Activated B cell treated with CpG ODN at 0.5 μM for 24 hours (primary cell): ENCODE results near the gene CLIP1. TPM values are rescaled to one million over a fixed set of nuclear protein-coding genes. Genes with fewer than 3 reads are reported as not detected.
A peak's percentile ranks its signal among the peaks of the same experiment; 100 is the strongest.
"Not testable (repeated sequence)": the region's sequence is repeated elsewhere in the genome, so short reads cannot be mapped to it uniquely, and the experiment has no call there.

ENCODE experiments used
- ATAC-seq: fragments of 200-7000 bp; cut with Tn5 transposase; one replicate; pipeline ENCODE4 v1.10.0; 2021; ENCODE audit warnings: low read depth, mild to moderate bottlenecking, moderate library complexity
- CTCF ChIA-PET: fragments of 350-600 bp; sonication (Branson Sonifier 250); formaldehyde crosslinking; loops from one replicate; lab custom pipeline; 2021; ENCODE audit warnings: antibody characterized with exemption; lab: Charles Lee
- POLR2A ChIA-PET: fragments of 350-600 bp; sonication (Branson Sonifier 250); formaldehyde crosslinking; loops from one replicate; lab custom pipeline; 2021; ENCODE audit warnings: antibody characterized with exemption; lab: Charles Lee
- DNase-seq: peaks from one replicate; pipeline ENCODE4 v3.0.0; 2022
- H3K27ac Mint-ChIP-seq: one replicate; pipeline ENCODE4 v1.8.0; 2020; ENCODE audit warnings: mixed read lengths
- H3K27me3 Mint-ChIP-seq: one replicate; pipeline ENCODE4 v1.8.0; 2021; ENCODE audit warnings: mixed read lengths
- H3K36me3 Mint-ChIP-seq: one replicate; pipeline ENCODE4 v1.8.0; 2021; ENCODE audit warnings: low read depth, mixed read lengths
- H3K4me1 Mint-ChIP-seq: one replicate; pipeline ENCODE4 v1.8.0; 2021; ENCODE audit warnings: mixed read lengths
- H3K4me3 Mint-ChIP-seq: one replicate; pipeline ENCODE4 v1.8.0; 2020; ENCODE audit warnings: mild to moderate bottlenecking, mixed read lengths
- H3K9me3 Mint-ChIP-seq: one replicate; pipeline ENCODE4 v1.8.0; 2020; ENCODE audit warnings: mixed read lengths
- intact Hi-C: fragments of 100-400 bp; cut with micrococcal nuclease; formaldehyde crosslinking; loops from one replicate; pipeline ENCODE4 v1.15.1; 2024
- total RNA-seq: library from RNA; stranded (reverse); gene quantifications from 2 replicates; pipeline ENCODE4 v1.2.3, GENCODE V29; 2022
- TF ChIP-seq, protein P1 (sequence below): fragments of 200-600 bp; IDR thresholded peaks from one replicate; pipeline ENCODE4 v1.8.0; 2022; ENCODE audit warnings: antibody characterized with exemption, mild to moderate bottlenecking

CLIP1 gene
- total RNA-seq, 1 donor from 2014 or later = 63.2 TPM

DNA sequence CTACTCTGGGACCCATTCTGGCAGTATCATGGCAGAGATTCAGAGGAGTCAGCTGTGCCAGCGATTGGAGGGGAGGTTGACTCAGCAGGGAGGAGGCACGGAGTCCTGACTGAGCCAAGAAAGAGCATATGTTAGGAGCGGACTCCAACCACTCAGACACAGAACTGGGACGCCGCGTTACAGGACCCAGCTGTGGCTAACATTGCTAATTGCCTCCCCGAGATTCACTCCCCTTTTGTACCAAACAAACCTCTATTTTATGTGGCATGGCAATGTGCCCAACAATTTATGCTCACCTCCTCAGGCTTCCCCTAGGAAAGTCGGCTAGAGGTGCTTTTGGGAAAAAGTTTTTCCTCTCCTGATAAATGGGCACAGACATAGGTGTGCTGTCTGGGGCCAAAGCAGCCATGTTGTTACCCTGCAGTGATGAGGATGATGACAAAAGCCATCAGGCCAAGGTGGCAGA, 15.2 kb upstream of the CLIP1 start:
- intact Hi-C loops = no loop called here
- H3K27me3 Mint-ChIP-seq = no peaks in the 10 kb centered on the region
- H3K9me3 Mint-ChIP-seq = no peaks in the 10 kb centered on the region
- DNase-seq = no peak
- no peak for ATAC-seq
- no peaks in the 10 kb centered on the region for H3K36me3 Mint-ChIP-seq
- POLR2A ChIA-PET = no interaction called here
- no peak overlapping the region for H3K27ac Mint-ChIP-seq
- no peak overlapping the region for H3K4me3 Mint-ChIP-seq
- H3K4me1 Mint-ChIP-seq = no peaks in the 10 kb centered on the region
- CTCF ChIA-PET = no interaction called here
- TF ChIP-seq, protein P1, sequence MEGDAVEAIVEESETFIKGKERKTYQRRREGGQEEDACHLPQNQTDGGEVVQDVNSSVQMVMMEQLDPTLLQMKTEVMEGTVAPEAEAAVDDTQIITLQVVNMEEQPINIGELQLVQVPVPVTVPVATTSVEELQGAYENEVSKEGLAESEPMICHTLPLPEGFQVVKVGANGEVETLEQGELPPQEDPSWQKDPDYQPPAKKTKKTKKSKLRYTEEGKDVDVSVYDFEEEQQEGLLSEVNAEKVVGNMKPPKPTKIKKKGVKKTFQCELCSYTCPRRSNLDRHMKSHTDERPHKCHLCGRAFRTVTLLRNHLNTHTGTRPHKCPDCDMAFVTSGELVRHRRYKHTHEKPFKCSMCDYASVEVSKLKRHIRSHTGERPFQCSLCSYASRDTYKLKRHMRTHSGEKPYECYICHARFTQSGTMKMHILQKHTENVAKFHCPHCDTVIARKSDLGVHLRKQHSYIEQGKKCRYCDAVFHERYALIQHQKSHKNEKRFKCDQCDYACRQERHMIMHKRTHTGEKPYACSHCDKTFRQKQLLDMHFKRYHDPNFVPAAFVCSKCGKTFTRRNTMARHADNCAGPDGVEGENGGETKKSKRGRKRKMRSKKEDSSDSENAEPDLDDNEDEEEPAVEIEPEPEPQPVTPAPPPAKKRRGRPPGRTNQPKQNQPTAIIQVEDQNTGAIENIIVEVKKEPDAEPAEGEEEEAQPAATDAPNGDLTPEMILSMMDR = no peak

DNA sequence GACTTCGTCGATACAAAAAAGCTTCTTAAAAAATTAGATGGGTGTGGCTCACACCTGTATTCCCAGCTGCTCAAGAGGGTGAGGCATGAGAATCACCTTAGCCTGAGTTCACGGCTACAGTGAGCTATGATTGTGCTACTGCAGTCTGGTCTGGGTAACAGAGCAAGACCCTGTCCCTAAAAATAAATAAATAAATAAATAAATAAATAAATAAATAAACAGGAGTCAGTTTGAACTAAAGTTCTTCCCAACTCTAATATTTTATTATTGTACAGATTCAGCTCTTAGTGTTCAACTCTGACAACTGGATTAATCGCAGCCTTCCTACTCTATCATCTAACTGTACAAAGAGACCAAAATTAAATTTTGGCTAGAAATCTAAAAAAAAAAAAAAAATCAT, 12.7 kb upstream of the CLIP1 start:
- POLR2A ChIA-PET = no interaction called here
- Mint-ChIP-seq H3K27ac (no peak overlapping the region), H3K9me3 (no peaks in the 10 kb centered on the region), H3K27me3 (no peaks in the 10 kb centered on the region), H3K4me3 (no peak overlapping the region), H3K36me3 (no peaks in the 10 kb centered on the region), H3K4me1 (no peaks in the 10 kb centered on the region)
- intact Hi-C loops = no loop called here
- ATAC-seq (no peak), DNase-seq (no peak)
- CTCF ChIA-PET = no interaction called here
- TF ChIP-seq, protein P1 = no peak

DNA sequence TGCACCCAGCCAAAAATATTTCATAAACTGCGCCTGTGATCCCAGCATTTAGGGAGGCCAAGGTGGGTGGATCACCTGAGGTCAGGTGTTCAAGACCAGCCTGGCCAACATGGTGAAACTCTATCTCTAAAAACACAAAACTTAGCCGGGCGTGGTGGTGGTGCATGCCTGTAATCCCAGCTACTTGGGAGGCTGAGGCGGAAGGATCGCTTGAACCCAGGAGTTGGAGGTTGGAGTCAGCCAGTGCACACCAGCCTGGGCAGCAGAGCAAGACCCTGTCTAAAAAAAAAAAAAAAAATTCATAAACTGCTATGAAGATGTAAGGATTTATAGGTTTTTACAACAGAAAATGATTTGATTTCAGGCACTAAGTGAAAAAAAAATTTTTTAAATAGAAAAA, 6.6 kb upstream of the CLIP1 start:
- CTCF ChIA-PET, intact Hi-C loops, H3K27ac Mint-ChIP-seq: not testable (repeated sequence)

DNA sequence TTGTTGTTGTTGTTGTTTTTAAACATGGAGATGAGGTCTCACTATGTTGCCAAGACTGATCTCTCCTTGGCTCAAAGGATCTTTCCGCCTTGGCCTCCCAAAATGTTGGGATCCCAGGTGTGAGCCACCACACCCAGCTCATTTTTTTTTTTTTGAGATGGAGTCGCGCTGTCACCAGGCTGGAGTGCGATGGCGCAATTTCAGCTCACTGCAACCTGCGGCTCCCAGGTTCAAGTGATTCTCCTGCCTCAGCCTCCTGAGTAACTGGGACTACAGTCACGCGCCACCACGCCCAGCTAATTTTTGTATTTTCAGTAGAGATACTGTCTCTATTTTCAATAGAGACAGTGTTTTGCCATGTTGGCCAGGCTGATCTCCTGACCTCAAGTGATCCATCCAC, 4.9 kb upstream of the CLIP1 start:
- no peak for ATAC-seq
- no peaks in the 10 kb centered on the region for H3K9me3 Mint-ChIP-seq
- no peaks in the 10 kb centered on the region for H3K27me3 Mint-ChIP-seq
- DNase-seq = no peak
- no peak overlapping the region for H3K4me3 Mint-ChIP-seq
- POLR2A ChIA-PET = interaction anchor here (0.6 kb wide), 1 partner anchor 16 kb away, joined by 6 read pairs; no protein-coding TSS in a partner anchor
- CTCF ChIA-PET = interaction anchor here (0.6 kb wide), 2 partner anchors 28 to 73 kb away, joined by 3 to 4 read pairs; no protein-coding TSS in a partner anchor
- no peaks in the 10 kb centered on the region for H3K36me3 Mint-ChIP-seq
- no peak overlapping the region for H3K27ac Mint-ChIP-seq
- TF ChIP-seq, protein P1 = no peak
- H3K4me1 Mint-ChIP-seq = peaks cover 24% of the 10 kb centered on the region
- intact Hi-C loops = no loop called here

More for the DNA sequence above, 6.6 kb upstream of the CLIP1 start:
- not testable (repeated sequence) for H3K27me3 Mint-ChIP-seq, H3K4me3 Mint-ChIP-seq, DNase-seq, ATAC-seq, H3K9me3 Mint-ChIP-seq, H3K36me3 Mint-ChIP-seq
- POLR2A ChIA-PET = interaction anchor here (0.7 kb wide), 2 partner anchors 42 to 211 kb away, joined by 3 to 6 read pairs; no protein-coding TSS in a partner anchor
- H3K4me1 Mint-ChIP-seq = peaks cover 12% of the 10 kb centered on the region

DNA sequence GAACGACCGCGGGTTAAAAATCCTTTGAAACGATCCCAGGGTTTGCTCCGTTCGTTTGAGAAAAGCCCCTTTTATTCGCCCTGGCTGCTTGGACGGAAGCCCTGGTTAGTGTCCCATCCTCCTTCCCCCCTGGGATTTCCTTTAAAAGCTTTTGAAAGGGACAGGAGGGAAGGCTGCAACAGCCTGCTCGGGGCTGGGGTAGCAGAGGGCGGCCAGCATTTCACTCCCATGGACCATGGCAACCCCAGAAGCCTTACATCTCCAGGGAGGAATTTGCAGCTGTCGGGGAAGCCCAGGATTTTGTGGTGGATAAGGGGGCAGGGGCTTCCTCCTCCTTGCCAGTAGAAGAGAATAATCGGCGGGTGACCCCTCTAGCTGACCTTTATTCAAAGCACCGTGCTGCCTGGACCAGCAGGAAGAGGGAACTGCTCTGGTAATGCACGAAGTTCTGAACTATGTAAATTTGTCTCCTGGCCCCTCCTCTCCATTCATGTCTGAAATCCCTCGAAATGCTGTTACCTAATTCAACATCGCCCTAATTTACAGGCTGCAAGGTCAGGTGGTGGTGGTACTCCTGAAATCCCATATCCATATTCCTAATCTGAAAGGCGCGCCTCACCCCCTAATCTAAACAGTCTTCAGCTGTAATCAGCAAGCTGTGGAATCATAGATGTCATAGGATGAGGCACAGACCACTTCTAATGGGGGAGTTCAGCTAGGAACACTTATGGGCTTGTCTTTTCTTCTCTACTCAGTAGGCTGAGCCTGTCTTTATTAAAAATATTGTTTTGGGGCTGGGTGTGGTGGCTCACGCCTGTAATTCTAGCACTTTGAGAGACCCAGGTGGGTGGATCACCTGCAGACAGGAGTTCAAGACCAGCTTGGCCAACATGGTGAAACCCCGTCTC, 1.0 kb upstream of the CLIP1 start:
- Mint-ChIP-seq H3K27me3 (no peaks in the 10 kb centered on the region), H3K27ac (peak overlapping the region; percentile 76), H3K4me3 (peak overlapping the region; percentile 85), H3K36me3 (peaks cover 2% of the 10 kb centered on the region), H3K4me1 (peaks cover 50% of the 10 kb centered on the region), H3K9me3 (no peaks in the 10 kb centered on the region)
- TF ChIP-seq, protein P1 = no peak
- peak; percentile 13 for ATAC-seq
- intact Hi-C loops = loop anchor here (1.0 to 5.0 kb wide), 3 partner anchors 48 to 156 kb away; partner anchors contain the start of genes VPS33A and ZCCHC8
- ChIA-PET POLR2A (interaction anchor here (0.5 to 2.4 kb wide), 7 partner anchors 11 to 1039 kb away, joined by 3 to 14 read pairs (median 5); no protein-coding TSS in a partner anchor), CTCF (interaction anchor here (1.3 kb wide), 3 partner anchors 23 to 48 kb away, joined by 3 to 9 read pairs (median 7); no protein-coding TSS in a partner anchor)
- no peak for DNase-seq
